ENCODE data around the gene VSTM2L.

DNA sequence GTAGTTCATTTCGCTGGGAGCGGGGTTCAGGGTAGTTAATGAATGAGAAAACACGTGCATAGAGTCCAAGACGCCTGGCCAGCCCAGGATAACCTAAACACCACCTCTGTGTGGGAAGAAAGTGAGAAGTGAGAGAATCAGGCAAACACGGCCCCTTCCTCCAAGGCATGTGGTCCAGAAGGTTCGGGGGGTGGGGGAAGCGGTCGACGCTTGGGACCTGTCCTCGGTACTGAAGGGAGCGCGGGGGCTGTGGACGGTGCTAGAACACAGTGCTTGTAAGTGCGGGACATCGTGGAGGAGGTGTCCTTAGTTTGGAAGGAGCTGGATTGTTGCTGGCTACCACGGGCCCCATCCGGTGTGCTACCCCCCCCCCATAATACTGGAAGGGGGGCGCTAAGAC, 1.7 kb upstream of the VSTM2L start:
- TF ChIP-seq POLR2A (IDR thresholded peaks at IDR 0.05): no peak
- TF ChIP-seq, protein P1, sequence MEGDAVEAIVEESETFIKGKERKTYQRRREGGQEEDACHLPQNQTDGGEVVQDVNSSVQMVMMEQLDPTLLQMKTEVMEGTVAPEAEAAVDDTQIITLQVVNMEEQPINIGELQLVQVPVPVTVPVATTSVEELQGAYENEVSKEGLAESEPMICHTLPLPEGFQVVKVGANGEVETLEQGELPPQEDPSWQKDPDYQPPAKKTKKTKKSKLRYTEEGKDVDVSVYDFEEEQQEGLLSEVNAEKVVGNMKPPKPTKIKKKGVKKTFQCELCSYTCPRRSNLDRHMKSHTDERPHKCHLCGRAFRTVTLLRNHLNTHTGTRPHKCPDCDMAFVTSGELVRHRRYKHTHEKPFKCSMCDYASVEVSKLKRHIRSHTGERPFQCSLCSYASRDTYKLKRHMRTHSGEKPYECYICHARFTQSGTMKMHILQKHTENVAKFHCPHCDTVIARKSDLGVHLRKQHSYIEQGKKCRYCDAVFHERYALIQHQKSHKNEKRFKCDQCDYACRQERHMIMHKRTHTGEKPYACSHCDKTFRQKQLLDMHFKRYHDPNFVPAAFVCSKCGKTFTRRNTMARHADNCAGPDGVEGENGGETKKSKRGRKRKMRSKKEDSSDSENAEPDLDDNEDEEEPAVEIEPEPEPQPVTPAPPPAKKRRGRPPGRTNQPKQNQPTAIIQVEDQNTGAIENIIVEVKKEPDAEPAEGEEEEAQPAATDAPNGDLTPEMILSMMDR (IDR thresholded peaks at IDR 0.05): no peak
